ENCODE data around the gene YIPF1. TPM values are rescaled to one million over a fixed set of nuclear protein-coding genes. Genes with fewer than 3 reads are reported as not detected.
"Not testable (repeated sequence)": the region's sequence is repeated elsewhere in the genome, so short reads cannot be mapped to it uniquely, and the experiment has no call there.

The YIPF1 gene
- total RNA-seq, 4 donors from 2014 or later = 14.9 to 26.1 (median 23.5) TPM

DNA sequence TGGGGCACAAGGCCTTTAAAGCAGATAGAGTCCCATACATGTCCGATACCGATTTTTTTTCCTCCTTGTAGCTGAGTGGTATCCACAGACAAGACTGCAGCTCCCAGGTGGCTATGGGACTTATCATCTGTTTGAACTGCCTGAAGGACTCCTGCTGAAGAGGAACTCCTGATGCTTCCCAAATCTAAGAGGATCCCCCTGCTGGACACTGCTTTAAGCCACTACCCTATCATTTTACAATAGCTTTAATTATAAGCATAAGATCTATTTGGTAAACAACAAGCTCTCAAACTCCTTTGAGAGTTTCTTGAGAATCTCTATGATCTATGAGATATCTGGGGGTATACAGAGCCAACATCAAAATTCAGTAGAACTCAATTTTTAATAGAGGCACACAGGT is 63.2 kb downstream of the YIPF1 start:
- H3K4me1 ChIP-seq = no peaks in the 10 kb centered on the region
- H3K9me3 ChIP-seq = no peaks in the 10 kb centered on the region
- DNase-seq (ENCODE audit: low spot score in 2 of 2) = no peak
- TF ChIP-seq EP300 (IDR thresholded peaks at IDR 0.05) = no peak
- no peak for TF ChIP-seq CTCF (IDR thresholded peaks at IDR 0.05)
- no peak for TF ChIP-seq POLR2AphosphoS5 (IDR thresholded peaks at IDR 0.05)
- no peak for TF ChIP-seq POLR2A (IDR thresholded peaks at IDR 0.05)
- H3K27ac ChIP-seq = no peak overlapping the region
- no peak overlapping the region for H3K4me3 ChIP-seq
- H3K27me3 ChIP-seq = no peaks in the 10 kb centered on the region
- WGBS = 83% methylated on average over 2 of the region's 2 CpGs
- H3K36me3 ChIP-seq = peaks cover 34% of the 10 kb centered on the region

GRCh38 chr1:53825306-53825705 is 64.3 kb downstream of the YIPF1 start:
- Histone ChIP-seq H3K4me3 (no peak overlapping the region), H3K9me3 (no peaks in the 10 kb centered on the region), H3K36me3 (peaks cover 34% of the 10 kb centered on the region), H3K27me3 (no peaks in the 10 kb centered on the region), H3K27ac (no peak overlapping the region), H3K4me1 (no peaks in the 10 kb centered on the region)
- 92% methylated on average over 6 of the region's 6 CpGs for WGBS
- DNase-seq (ENCODE audit: low spot score in 2 of 2) = no peak
- no peak for TF ChIP-seq CTCF (IDR thresholded peaks at IDR 0.05)
- TF ChIP-seq POLR2A (IDR thresholded peaks at IDR 0.05) = no peak
- no peak for TF ChIP-seq POLR2AphosphoS5 (IDR thresholded peaks at IDR 0.05)
- no peak for TF ChIP-seq EP300 (IDR thresholded peaks at IDR 0.05)

GRCh38 chr1:53822931-53823330 is 66.7 kb downstream of the YIPF1 start:
- TF ChIP-seq EP300 (IDR thresholded peaks at IDR 0.05) = no peak
- TF ChIP-seq CTCF (IDR thresholded peaks at IDR 0.05) = no peak
- TF ChIP-seq POLR2AphosphoS5 (IDR thresholded peaks at IDR 0.05) = no peak
- TF ChIP-seq POLR2A (IDR thresholded peaks at IDR 0.05) = no peak
- H3K4me1 ChIP-seq = no peaks in the 10 kb centered on the region
- H3K27ac ChIP-seq = no peak overlapping the region
- H3K4me3 ChIP-seq = no peak overlapping the region
- WGBS = 66% methylated on average over 3 of the region's 3 CpGs
- H3K27me3 ChIP-seq = no peaks in the 10 kb centered on the region
- no peak for DNase-seq (ENCODE audit: low spot score in 2 of 2)
- H3K9me3 ChIP-seq = no peaks in the 10 kb centered on the region
- H3K36me3 ChIP-seq = peaks cover 40% of the 10 kb centered on the region

DNA sequence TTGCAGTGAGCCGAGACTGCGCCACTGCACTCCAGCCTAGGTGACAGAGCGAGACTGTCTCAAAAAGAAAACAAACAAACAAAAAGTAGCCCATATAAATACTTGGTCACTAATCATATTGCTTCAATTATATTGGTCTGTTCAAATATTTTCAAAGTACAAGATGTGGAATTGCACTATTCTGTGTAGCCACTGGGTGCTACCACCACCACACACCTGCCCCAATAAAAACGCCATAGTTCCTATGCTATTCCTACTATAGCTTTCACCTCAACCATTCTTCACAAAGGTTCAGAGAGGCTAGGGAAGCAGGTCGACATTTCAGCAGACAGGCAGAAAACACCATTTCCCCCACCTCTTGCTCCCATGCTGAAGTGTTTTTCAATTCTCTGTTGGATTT is 68.2 kb downstream of the YIPF1 start:
- DNase-seq (ENCODE audit: low spot score in 2 of 2) = no peak
- Histone ChIP-seq H3K27me3 (no peaks in the 10 kb centered on the region), H3K9me3 (no peaks in the 10 kb centered on the region), H3K4me1 (no peaks in the 10 kb centered on the region), H3K4me3 (no peak overlapping the region), H3K36me3 (peaks cover 41% of the 10 kb centered on the region), H3K27ac (no peak overlapping the region)
- WGBS = 92% methylated on average over 5 of the region's 5 CpGs
- TF ChIP-seq CTCF (IDR thresholded peaks at IDR 0.05) (no peak), EP300 (IDR thresholded peaks at IDR 0.05) (no peak), POLR2A (IDR thresholded peaks at IDR 0.05) (no peak), POLR2AphosphoS5 (IDR thresholded peaks at IDR 0.05) (no peak)

DNA sequence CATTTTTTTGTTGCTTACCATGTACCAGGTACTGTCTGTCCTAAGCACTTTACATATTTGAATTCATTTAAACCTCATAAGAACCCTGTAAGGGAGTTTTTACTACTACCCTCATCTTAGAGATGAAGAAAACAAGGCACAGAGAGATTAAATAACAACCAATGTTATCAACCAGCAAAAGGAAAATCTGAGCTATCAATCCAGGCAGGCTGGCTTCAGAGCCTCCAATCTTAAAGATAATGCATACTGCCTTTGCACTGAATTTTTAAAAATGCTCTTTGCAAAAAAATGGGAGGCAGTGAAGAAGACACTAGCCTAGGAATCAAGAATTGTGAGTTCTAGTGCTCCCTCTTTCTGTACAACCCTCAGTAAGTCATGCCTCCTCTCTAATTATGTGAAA is 70.2 kb downstream of the YIPF1 start:
- Histone ChIP-seq H3K36me3 (peaks cover 32% of the 10 kb centered on the region), H3K4me3 (no peak overlapping the region), H3K9me3 (no peaks in the 10 kb centered on the region), H3K27me3 (no peaks in the 10 kb centered on the region), H3K4me1 (no peaks in the 10 kb centered on the region), H3K27ac (no peak overlapping the region)
- DNase-seq (ENCODE audit: low spot score in 2 of 2) = no peak
- no peak for TF ChIP-seq CTCF (IDR thresholded peaks at IDR 0.05)
- TF ChIP-seq POLR2A (IDR thresholded peaks at IDR 0.05) = no peak
- no peak for TF ChIP-seq EP300 (IDR thresholded peaks at IDR 0.05)
- TF ChIP-seq POLR2AphosphoS5 (IDR thresholded peaks at IDR 0.05) = no peak

GRCh38 chr1:53816584-53816983 is 73.0 kb downstream of the YIPF1 start:
- H3K27ac ChIP-seq; H3K27me3 ChIP-seq; H3K4me3 ChIP-seq; H3K4me1 ChIP-seq; H3K9me3 ChIP-seq; DNase-seq (ENCODE audit: low spot score in 2 of 2): not testable (repeated sequence)
- peaks cover 25% of the 10 kb centered on the region for H3K36me3 ChIP-seq
- 91% methylated on average over 1 of the region's 1 CpG for WGBS

DNA sequence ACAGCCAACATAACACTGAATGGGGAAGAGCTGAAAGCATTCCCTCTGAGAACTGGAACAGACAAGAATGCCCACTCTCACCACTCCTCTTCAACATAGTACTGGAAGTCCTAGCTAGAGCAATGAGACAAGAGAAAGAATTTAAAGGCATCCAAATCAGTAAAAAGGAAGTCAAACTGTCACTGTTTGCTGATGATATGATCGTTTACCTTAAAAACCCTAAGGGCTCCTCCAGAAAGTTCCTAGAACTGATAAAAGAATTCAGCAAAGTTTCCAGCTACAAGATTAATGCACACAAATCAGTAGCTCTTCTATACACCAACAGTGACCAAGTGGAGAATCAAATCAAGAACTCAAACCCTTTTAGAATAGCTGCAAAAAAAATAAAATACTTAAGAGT is 74.1 kb downstream of the YIPF1 start:
- not testable (repeated sequence) for H3K4me3 ChIP-seq; H3K9me3 ChIP-seq; DNase-seq (ENCODE audit: low spot score in 2 of 2); H3K4me1 ChIP-seq; H3K27me3 ChIP-seq; H3K27ac ChIP-seq
- WGBS = 69% methylated on average over 1 of the region's 1 CpG
- peaks cover 19% of the 10 kb centered on the region for H3K36me3 ChIP-seq

Data from suprapubic skin (tissue), 4 donors.